ENCODE data around the gene TTC39C.

- TF ChIP-seq, protein P1, sequence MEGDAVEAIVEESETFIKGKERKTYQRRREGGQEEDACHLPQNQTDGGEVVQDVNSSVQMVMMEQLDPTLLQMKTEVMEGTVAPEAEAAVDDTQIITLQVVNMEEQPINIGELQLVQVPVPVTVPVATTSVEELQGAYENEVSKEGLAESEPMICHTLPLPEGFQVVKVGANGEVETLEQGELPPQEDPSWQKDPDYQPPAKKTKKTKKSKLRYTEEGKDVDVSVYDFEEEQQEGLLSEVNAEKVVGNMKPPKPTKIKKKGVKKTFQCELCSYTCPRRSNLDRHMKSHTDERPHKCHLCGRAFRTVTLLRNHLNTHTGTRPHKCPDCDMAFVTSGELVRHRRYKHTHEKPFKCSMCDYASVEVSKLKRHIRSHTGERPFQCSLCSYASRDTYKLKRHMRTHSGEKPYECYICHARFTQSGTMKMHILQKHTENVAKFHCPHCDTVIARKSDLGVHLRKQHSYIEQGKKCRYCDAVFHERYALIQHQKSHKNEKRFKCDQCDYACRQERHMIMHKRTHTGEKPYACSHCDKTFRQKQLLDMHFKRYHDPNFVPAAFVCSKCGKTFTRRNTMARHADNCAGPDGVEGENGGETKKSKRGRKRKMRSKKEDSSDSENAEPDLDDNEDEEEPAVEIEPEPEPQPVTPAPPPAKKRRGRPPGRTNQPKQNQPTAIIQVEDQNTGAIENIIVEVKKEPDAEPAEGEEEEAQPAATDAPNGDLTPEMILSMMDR (conservative IDR thresholded peaks at IDR 0.05; ENCODE audit: low read length) = no peak
- TF ChIP-seq EZH2phosphoT487 (IDR thresholded peaks at IDR 0.05; ENCODE audit: borderline replicate concordance, low read depth, low read length) = no peak
Measured at GRCh38 chr18:24095976-24096375, 81.4 kb downstream of the TTC39C start.
